HL-60 (cell line): ENCODE measurements around the gene CCR3.

Experiments
- SPI1 ChIP-seq: IDR thresholded peaks from 2 replicates; pipeline ENCODE4 v1.6.1; 2012; ENCODE audit warnings: low read depth, mild to moderate bottlenecking, borderline replicate concordance
- TF ChIP-seq, protein P1 (sequence below): IDR thresholded peaks from one replicate; pipeline ENCODE4 v1.5.1; 2011; ENCODE audit warnings: low read length, control low read depth, inconsistent platforms; ENCODE audit not compliant: insufficient read depth

DNA sequence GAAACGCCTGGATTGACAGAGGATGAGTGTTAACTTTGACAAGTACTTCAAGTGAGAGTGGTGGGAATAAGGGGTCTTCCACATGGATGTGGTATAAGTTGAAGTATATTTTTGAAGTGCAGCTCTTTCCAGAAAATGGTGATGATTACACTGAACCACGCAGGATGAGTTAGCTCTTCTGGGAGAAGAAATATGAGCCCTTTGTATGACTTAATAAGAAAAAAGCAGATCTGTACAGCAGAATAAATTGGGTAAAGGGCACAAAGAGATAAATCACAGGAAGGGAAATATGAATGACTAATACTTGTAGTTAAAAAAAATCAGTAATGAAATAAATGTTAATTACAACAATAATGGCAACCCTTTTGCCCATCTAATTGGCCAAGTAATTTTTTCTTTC, 1.3 kb downstream of the CCR3 start:
- no peak for TF ChIP-seq SPI1
- TF ChIP-seq, protein P1, sequence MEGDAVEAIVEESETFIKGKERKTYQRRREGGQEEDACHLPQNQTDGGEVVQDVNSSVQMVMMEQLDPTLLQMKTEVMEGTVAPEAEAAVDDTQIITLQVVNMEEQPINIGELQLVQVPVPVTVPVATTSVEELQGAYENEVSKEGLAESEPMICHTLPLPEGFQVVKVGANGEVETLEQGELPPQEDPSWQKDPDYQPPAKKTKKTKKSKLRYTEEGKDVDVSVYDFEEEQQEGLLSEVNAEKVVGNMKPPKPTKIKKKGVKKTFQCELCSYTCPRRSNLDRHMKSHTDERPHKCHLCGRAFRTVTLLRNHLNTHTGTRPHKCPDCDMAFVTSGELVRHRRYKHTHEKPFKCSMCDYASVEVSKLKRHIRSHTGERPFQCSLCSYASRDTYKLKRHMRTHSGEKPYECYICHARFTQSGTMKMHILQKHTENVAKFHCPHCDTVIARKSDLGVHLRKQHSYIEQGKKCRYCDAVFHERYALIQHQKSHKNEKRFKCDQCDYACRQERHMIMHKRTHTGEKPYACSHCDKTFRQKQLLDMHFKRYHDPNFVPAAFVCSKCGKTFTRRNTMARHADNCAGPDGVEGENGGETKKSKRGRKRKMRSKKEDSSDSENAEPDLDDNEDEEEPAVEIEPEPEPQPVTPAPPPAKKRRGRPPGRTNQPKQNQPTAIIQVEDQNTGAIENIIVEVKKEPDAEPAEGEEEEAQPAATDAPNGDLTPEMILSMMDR: no peak
